Measurements from ENCODE around the gene TCF12.

DNA sequence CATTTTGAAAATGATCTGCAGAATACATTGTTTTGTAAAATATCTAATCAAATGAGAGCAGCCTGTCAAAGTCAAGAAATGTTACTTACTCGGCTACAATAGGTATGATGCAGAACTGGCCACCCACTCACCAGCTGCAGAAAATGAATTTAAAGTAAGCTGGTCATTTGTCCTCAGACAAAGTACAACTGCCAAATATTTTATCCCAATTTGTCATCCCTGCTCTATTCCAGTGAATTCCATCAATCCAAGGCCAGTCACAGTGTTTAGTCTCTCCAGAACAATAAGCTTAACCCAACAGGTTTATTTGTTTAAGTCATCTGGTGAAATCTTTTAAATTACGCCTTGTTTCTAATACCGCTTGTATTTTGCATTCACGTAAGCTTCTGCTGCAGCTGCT, 46.6 kb upstream of the TCF12 start:
- TF ChIP-seq CTCF (IDR thresholded peaks at IDR 0.05), result no peak
- no peak for TF ChIP-seq EZH2phosphoT487 (IDR thresholded peaks at IDR 0.05)
- no peak for TF ChIP-seq EZH2 (IDR thresholded peaks at IDR 0.05)
